Stimulated activated CD4-positive, alpha-beta T cell treated with anti-CD3 and anti-CD28 coated beads, Interleukin-12 subunit alpha, Interleukin-12 subunit beta, amount 100 ng/mL, for 48 hours (primary cell): ENCODE measurements around the gene ANXA10.
"Not testable (repeated sequence)": the region's sequence is repeated elsewhere in the genome, so short reads cannot be mapped to it uniquely, and the experiment has no call there.

Experiments
- DNase-seq, 3 donors: peaks; one replicate each; pipeline ENCODE4 v3.0.0-alpha.2; 2020; ENCODE audit warnings: low read depth in 2 of 3, low spot score in 1 of 3

ANXA10 gene

GRCh38 chr4:168154546-168155277 is 62.4 kb downstream of the ANXA10 start:
- no peak for DNase-seq

GRCh38 chr4:168162604-168163003 is 70.3 kb downstream of the ANXA10 start:
- DNase-seq, result no peak

GRCh38 chr4:168163106-168163505 is 70.8 kb downstream of the ANXA10 start:
- DNase-seq, result no peak

GRCh38 chr4:168164045-168164444 is 71.7 kb downstream of the ANXA10 start:
- DNase-seq, result no peak

- DNase-seq, result no peak
Measured at GRCh38 chr4:168164915-168165548, 72.7 kb downstream of the ANXA10 start.

GRCh38 chr4:168167714-168168284 is 75.5 kb downstream of the ANXA10 start:
- DNase-seq, result no peak

- DNase-seq, result no peak
Measured at GRCh38 chr4:168174308-168174707, 82.0 kb downstream of the ANXA10 start.

GRCh38 chr4:168177546-168178149 is 85.3 kb downstream of the ANXA10 start:
- DNase-seq, result no peak

- DNase-seq, result peak in 1 of 3 donors; percentile 8
Measured at GRCh38 chr4:168183717-168184571, 91.6 kb downstream of the ANXA10 start.

GRCh38 chr4:168188754-168189153 is 96.4 kb downstream of the ANXA10 start:
- DNase-seq, result no peak

- no peak for DNase-seq
Measured at GRCh38 chr4:168197926-168198325, 105.6 kb downstream of the ANXA10 start.

GRCh38 chr4:168199260-168199957 is 107.1 kb downstream of the ANXA10 start:
- no peak for DNase-seq

GRCh38 chr4:168200685-168201084 is 108.3 kb downstream of the ANXA10 start:
- no peak for DNase-seq

- DNase-seq, result no peak
Measured at GRCh38 chr4:168203233-168203911, 111.0 kb downstream of the ANXA10 start.

GRCh38 chr4:168208957-168209614 is 116.7 kb downstream of the ANXA10 start:
- no peak for DNase-seq

GRCh38 chr4:168212656-168213055 is 120.3 kb downstream of the ANXA10 start:
- DNase-seq, result no peak

- not testable (repeated sequence) for DNase-seq
Measured at GRCh38 chr4:168213511-168213910, 121.2 kb downstream of the ANXA10 start.

- no peak for DNase-seq
Measured at GRCh38 chr4:168218645-168219044, 126.3 kb downstream of the ANXA10 start.

- no peak for DNase-seq
Measured at GRCh38 chr4:168220893-168221292, 128.6 kb downstream of the ANXA10 start.
